Measurements from ENCODE around the gene PCSK6.

PCSK6 gene

GRCh38 chr15:101528108-101528916 lies 38.8 kb upstream of the PCSK6 start:
- H3K4me3 Mint-ChIP-seq: no peak overlapping the region
- H3K4me1 Mint-ChIP-seq (ENCODE audit: low read depth): no peaks in the 10 kb centered on the region
- H3K27me3 Mint-ChIP-seq: peaks cover 8% of the 10 kb centered on the region
- no peaks in the 10 kb centered on the region for H3K36me3 Mint-ChIP-seq
- H3K27ac Mint-ChIP-seq: no peak overlapping the region
- no peaks in the 10 kb centered on the region for H3K9me3 Mint-ChIP-seq (ENCODE audit: low read depth)

- Mint-ChIP-seq H3K9me3 (ENCODE audit: low read depth) (no peaks in the 10 kb centered on the region), H3K36me3 (no peaks in the 10 kb centered on the region), H3K4me3 (no peak overlapping the region), H3K27ac (no peak overlapping the region), H3K27me3 (peaks cover 7% of the 10 kb centered on the region), H3K4me1 (ENCODE audit: low read depth) (no peaks in the 10 kb centered on the region)
Measured at GRCh38 chr15:101526890-101527289, 37.4 kb upstream of the PCSK6 start.

- Mint-ChIP-seq H3K27ac (no peak overlapping the region), H3K27me3 (peaks cover 7% of the 10 kb centered on the region), H3K4me1 (ENCODE audit: low read depth) (peaks cover 3% of the 10 kb centered on the region), H3K4me3 (no peak overlapping the region), H3K36me3 (no peaks in the 10 kb centered on the region), H3K9me3 (ENCODE audit: low read depth) (no peaks in the 10 kb centered on the region)
Measured at GRCh38 chr15:101526442-101526841, 36.9 kb upstream of the PCSK6 start.

- H3K4me1 Mint-ChIP-seq (ENCODE audit: low read depth): peaks cover 4% of the 10 kb centered on the region
- H3K36me3 Mint-ChIP-seq: no peaks in the 10 kb centered on the region
- H3K27me3 Mint-ChIP-seq: peaks cover 7% of the 10 kb centered on the region
- H3K27ac Mint-ChIP-seq: no peak overlapping the region
- no peak overlapping the region for H3K4me3 Mint-ChIP-seq
- H3K9me3 Mint-ChIP-seq (ENCODE audit: low read depth): no peaks in the 10 kb centered on the region
Measured at GRCh38 chr15:101526021-101526420, 36.5 kb upstream of the PCSK6 start.

GRCh38 chr15:101525087-101525669 lies 35.7 kb upstream of the PCSK6 start:
- no peak overlapping the region for H3K4me3 Mint-ChIP-seq
- H3K27me3 Mint-ChIP-seq: peaks cover 8% of the 10 kb centered on the region

GRCh38 chr15:101523560-101523940 lies 34.0 kb upstream of the PCSK6 start:
- H3K27ac Mint-ChIP-seq: no peak overlapping the region
- peaks cover 13% of the 10 kb centered on the region for H3K27me3 Mint-ChIP-seq
- H3K4me1 Mint-ChIP-seq (ENCODE audit: low read depth): peaks cover 4% of the 10 kb centered on the region
- H3K9me3 Mint-ChIP-seq (ENCODE audit: low read depth): peaks cover 12% of the 10 kb centered on the region
- H3K36me3 Mint-ChIP-seq: peaks cover 3% of the 10 kb centered on the region
- H3K4me3 Mint-ChIP-seq: no peak overlapping the region

More at GRCh38 chr15:101525087-101525669, 35.7 kb upstream of the PCSK6 start:
- Mint-ChIP-seq H3K27ac (no peak overlapping the region), H3K9me3 (ENCODE audit: low read depth) (no peaks in the 10 kb centered on the region), H3K36me3 (no peaks in the 10 kb centered on the region), H3K4me1 (ENCODE audit: low read depth) (peaks cover 4% of the 10 kb centered on the region)

- H3K9me3 Mint-ChIP-seq (ENCODE audit: low read depth): peaks cover 17% of the 10 kb centered on the region
- H3K4me1 Mint-ChIP-seq (ENCODE audit: low read depth): peaks cover 4% of the 10 kb centered on the region
- H3K27ac Mint-ChIP-seq: no peak overlapping the region
- peaks cover 8% of the 10 kb centered on the region for H3K36me3 Mint-ChIP-seq
- H3K4me3 Mint-ChIP-seq: no peak overlapping the region
- peaks cover 13% of the 10 kb centered on the region for H3K27me3 Mint-ChIP-seq
Measured at GRCh38 chr15:101522621-101523559, 33.4 kb upstream of the PCSK6 start.

GRCh38 chr15:101522091-101522490 lies 32.6 kb upstream of the PCSK6 start:
- H3K4me3 Mint-ChIP-seq: no peak overlapping the region
- peaks cover 13% of the 10 kb centered on the region for H3K27me3 Mint-ChIP-seq
- H3K36me3 Mint-ChIP-seq: peaks cover 10% of the 10 kb centered on the region
- H3K9me3 Mint-ChIP-seq (ENCODE audit: low read depth): peaks cover 20% of the 10 kb centered on the region
- H3K4me1 Mint-ChIP-seq (ENCODE audit: low read depth): peaks cover 4% of the 10 kb centered on the region
- no peak overlapping the region for H3K27ac Mint-ChIP-seq

GRCh38 chr15:101521591-101521990 lies 32.1 kb upstream of the PCSK6 start:
- Mint-ChIP-seq H3K9me3 (ENCODE audit: low read depth) (peaks cover 22% of the 10 kb centered on the region), H3K27ac (no peak overlapping the region), H3K36me3 (peaks cover 10% of the 10 kb centered on the region), H3K27me3 (peaks cover 13% of the 10 kb centered on the region), H3K4me3 (no peak overlapping the region), H3K4me1 (ENCODE audit: low read depth) (peaks cover 4% of the 10 kb centered on the region)

GRCh38 chr15:101521069-101521468 lies 31.6 kb upstream of the PCSK6 start:
- Mint-ChIP-seq H3K9me3 (ENCODE audit: low read depth) (peaks cover 28% of the 10 kb centered on the region), H3K27ac (no peak overlapping the region), H3K4me1 (ENCODE audit: low read depth) (peaks cover 4% of the 10 kb centered on the region), H3K4me3 (no peak overlapping the region), H3K27me3 (peaks cover 13% of the 10 kb centered on the region), H3K36me3 (peaks cover 11% of the 10 kb centered on the region)

GRCh38 chr15:101520395-101520794 lies 30.9 kb upstream of the PCSK6 start:
- Mint-ChIP-seq H3K27ac (no peak overlapping the region), H3K36me3 (peaks cover 12% of the 10 kb centered on the region), H3K4me1 (ENCODE audit: low read depth) (peaks cover 4% of the 10 kb centered on the region), H3K9me3 (ENCODE audit: low read depth) (peaks cover 33% of the 10 kb centered on the region), H3K4me3 (no peak overlapping the region), H3K27me3 (peaks cover 13% of the 10 kb centered on the region)

- Mint-ChIP-seq H3K9me3 (ENCODE audit: low read depth) (peaks cover 33% of the 10 kb centered on the region), H3K27ac (no peak overlapping the region), H3K4me3 (no peak overlapping the region), H3K4me1 (ENCODE audit: low read depth) (peaks cover 4% of the 10 kb centered on the region), H3K27me3 (peaks cover 10% of the 10 kb centered on the region), H3K36me3 (peaks cover 12% of the 10 kb centered on the region)
Measured at GRCh38 chr15:101517504-101517903, 28.0 kb upstream of the PCSK6 start.

- Mint-ChIP-seq H3K36me3 (peaks cover 9% of the 10 kb centered on the region), H3K27ac (no peak overlapping the region), H3K4me1 (ENCODE audit: low read depth) (no peaks in the 10 kb centered on the region), H3K4me3 (no peak overlapping the region), H3K27me3 (peaks cover 10% of the 10 kb centered on the region), H3K9me3 (ENCODE audit: low read depth) (peaks cover 25% of the 10 kb centered on the region)
Measured at GRCh38 chr15:101514318-101514717, 24.8 kb upstream of the PCSK6 start.

- peaks cover 12% of the 10 kb centered on the region for H3K9me3 Mint-ChIP-seq (ENCODE audit: low read depth)
- H3K27me3 Mint-ChIP-seq: peaks cover 7% of the 10 kb centered on the region
- H3K4me1 Mint-ChIP-seq (ENCODE audit: low read depth): no peaks in the 10 kb centered on the region
- peaks cover 2% of the 10 kb centered on the region for H3K36me3 Mint-ChIP-seq
- H3K27ac Mint-ChIP-seq: no peak overlapping the region
- no peak overlapping the region for H3K4me3 Mint-ChIP-seq
Measured at GRCh38 chr15:101511717-101512116, 22.2 kb upstream of the PCSK6 start.

Data from activated naive CD8-positive, alpha-beta T cell (primary cell).